NCI-H510A (cell line): ENCODE data around the gene CASZ1.
A peak's percentile ranks its signal among the peaks of the same experiment; 100 is the strongest.

Experiments
- DNase-seq: peaks from one replicate; lab custom pipeline; 2025; lab: John Stamatoyannopoulos, UW

The CASZ1 gene

DNA sequence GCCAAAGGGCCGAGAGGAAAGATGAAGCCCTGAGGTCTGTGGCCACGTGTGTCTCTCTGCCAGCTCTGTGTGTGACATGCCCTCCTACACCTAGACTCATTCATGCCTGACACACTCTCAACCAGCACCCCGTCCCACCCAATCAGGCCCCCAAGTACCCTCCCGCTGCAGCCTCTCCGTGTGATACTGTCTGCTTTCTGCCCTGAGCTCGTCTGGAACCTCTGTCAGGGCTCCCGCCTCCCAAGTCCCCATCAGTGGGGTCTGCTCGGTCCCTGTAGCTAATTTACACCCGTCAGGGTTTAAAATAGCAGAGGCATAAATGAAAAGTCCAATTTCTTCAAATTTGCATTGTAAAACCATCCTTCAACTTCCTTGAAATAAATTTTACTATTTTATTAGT lies 20.7 kb downstream of the CASZ1 start:
- no peak for DNase-seq

DNA sequence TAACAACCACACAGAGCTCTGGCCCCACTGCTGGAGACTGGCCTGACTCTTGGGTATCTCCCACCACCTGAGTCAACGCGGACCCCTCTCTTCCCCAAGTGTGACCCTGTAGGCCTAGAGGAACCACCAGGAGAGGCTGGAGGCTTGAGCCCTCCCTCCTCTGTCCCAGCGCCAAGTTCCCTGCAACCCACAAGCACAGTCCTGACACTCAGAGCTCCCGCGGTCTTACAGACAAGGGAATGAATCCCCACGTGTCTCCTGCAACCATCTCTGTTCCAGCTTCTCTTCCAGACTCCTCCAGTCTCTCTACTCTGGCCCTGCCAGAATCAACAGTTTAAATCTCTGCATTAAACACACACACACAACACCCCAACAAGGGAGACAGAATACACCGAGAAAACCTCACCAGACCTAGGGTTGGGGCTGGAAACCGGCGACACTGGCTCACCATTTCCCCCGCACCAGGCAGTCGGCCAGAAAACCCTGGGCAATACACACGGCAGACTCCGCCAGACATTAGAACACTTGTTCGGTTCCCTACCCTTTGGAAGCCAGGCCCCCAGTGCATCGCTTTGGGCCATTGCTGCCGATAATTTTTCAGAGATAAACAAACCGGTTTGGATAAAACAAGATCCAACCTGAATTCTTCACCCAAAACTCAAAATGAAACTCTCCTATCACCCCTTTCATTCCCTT lies 21.7 kb downstream of the CASZ1 start:
- DNase-seq = no peak

DNA sequence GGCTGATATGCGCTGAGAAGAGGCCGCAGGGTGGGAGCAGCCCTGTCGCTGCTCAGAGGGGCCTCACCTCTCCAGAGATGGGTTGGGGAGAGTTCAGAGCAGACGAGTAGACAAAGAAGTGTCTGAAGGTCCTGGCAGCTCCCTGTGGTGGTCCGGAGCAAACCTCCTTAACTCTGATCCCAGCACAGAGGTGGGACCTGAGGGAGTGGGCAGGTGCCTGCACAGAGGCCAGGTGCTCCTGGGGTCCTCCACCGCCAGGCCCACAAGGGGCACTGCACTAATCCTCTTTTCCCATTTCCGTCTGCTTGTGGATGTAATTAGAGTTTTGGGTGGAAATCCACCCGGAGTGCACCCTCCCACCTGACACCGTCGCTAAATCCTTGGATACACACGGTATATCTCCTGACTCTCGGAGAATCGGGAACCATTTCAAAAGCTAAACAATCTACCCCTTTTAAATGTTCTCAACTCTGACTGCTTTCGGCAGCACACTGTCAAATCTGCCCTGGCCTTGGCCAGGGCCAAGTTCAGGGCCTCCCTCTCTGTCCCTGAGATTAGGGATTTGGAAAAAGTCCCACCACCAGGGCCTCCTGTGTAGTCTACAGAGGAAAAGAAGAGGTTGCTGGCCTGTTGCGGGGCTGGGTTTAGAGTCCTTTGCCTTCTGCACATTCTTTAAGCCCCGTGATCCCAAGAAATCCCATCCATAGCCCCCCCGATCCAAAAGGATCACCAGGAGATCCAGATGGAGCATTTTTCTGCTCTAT lies 22.4 kb downstream of the CASZ1 start:
- DNase-seq = no peak

DNA sequence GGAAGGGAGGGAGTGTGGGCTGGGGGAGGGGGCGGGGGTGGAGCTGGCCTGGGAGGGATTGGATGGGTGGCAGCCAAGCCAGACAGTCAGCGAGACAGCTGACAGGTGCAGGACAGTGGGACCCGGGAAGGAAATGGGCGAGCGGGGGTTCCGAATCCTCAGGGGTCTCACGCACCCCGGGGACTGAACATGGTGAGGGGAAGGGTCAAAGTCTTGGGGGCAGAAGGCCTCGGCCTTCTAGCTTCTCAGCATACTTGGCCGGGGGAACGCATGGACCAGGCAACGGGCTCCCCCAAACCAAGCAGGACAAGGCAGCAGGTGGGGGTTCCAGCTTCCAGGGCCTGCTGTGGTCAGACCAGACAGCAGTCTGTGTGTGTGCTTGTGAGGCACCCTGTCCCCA lies 23.1 kb downstream of the CASZ1 start:
- no peak for DNase-seq

DNA sequence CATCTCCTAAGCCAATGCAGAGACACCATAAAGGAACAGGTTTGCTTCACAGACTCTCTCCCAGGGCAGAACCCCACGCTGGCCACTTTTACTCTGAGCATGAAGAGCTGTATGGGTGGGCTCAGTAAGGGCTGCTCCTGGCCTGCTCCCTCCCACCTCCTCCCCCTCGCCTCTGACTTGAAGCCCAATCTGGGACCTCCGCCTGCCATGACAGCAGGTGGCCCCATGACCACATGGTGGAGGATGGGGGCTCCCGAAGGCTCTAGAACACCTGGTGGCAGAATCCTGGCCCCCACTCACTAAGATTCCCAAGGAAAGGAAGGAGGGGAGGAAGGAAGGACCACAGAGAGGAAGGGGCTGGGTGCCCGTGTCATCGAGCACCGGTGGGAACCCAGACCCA lies 23.7 kb downstream of the CASZ1 start:
- no peak for DNase-seq

DNA sequence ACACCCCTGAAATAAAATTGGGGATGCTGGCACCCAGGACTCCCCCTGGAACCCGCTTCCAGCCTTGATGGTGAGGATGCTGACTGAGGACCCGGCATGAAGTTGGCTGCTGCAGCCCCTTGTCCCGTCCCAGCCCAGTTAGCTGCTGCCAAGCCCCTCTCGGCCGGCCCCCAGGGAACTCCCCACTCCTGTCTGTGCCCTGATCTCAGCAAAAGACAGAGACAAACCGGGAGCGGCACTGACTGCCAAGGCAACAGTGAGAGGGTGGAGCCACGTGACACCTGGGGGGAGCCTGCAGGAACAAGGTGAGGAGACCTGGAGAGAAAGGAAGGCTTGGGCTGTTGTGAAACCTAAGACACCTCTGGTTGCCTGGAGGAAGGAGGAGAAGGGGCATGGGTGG lies 24.7 kb downstream of the CASZ1 start:
- peak; percentile 81 for DNase-seq

DNA sequence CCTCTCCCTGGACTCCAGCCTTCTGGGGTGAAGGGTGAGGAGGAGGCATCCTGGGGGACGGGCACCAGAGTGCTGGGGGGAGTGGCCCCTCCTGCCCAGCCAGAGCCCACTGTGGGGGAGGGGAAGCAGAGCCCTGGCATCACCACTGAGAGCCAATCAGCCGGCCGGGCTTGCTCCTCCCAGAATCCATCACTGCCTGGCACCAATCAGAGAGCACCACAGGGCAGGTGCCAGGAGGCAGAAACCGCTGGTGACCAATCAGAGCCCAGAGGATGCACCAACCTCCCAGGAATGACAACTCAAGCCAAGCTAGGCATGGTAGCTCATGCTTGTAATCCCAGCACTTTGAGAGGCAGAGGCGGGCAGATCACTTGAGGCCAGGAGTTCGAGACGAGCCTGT lies 27.9 kb downstream of the CASZ1 start:
- DNase-seq = peak; percentile 67

DNA sequence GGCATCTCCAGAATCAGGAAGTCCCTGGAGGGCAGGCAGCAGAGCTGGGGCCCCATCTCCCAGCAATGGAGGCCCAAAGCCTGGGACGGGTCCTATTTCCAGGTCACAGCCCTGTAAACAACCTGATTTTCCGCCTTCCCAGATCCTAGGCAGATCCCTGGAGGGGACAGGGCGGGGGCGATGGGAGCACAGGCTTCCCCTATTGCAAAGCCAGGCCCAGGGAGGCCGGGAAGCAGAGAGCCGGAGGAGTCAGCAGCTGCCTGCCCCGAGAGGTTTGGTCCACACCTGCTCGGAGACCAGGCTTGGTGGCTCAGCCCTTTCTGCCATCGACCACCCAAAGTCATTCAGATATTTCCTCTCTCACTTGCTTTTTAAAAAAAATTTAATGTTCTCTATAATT lies 29.2 kb downstream of the CASZ1 start:
- peak; percentile 83 for DNase-seq

DNA sequence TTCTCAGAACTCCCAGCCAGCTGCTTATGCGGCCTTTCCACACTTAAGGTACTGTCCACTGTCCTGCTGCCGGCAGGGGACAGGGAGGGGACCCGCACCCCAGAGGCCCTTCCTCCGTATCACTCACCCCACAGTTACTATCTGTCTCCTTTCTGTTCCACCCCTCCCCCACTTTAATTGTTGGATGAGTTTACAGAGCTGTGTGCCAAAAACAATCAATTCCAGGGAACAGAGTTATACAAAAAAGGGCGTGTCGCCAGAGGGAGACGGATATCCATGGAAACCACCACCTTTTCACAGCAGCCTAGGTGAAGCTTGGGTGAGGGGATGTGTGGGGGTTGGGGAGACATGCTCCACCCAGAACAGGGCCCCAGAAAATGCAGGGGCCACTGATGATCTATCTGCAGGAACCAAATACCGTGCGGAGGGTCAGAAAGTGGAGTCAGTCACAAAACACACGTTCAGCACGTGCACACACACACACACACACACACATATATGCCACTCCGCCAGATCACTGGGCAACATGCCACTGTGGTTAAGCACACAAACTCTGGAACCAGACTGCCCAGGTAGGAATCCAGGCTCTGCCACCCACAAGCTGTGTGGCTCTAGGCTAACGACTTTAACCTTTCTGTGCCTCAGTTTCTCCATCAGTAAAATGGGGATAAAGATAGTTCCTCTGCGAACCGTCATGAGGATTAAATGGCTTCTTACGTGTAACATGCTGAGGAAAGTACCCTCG lies 30.5 kb downstream of the CASZ1 start:
- peak; percentile 96 for DNase-seq

DNA sequence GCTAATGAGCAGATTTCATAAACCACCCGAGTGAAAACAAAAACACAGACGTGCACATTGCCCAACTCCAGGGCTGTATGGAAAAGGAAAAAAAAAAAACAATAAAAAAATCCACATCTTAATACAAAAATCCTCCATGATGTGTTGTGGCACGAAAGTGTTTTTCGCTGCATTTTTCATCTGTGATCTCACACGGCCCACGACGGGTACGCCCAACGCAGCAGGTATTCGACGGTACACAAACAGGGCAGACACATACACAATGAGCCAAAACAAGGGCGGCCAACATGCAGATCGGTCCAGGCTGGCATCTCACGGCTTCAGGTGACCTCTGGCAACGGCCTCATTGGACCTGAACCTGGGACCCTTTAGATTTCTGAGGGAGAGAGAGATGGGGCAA lies 31.1 kb downstream of the CASZ1 start:
- no peak for DNase-seq

DNA sequence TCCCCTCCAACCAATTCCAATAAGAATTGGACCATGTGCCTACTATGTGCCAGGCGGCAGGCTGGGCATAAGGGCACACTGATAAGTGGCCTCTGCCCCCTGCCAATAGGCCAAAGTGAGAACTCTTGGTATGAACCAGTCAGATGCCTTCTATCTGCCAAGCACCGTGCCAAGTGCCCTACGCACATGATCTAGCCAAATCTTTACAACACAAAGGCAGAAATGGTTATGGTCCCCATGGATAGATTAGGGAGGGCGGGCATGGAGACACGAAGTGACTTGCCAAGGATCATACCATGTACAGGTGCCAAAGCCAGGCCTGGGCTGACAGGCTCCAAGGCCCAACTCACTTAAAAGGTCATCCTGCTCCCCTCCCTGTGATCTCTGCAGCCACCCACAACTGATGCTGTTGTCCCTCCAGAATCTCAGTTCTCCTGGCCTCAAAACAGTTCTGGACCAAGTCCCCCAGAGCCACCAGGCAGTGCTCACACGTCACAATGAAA lies 32.1 kb downstream of the CASZ1 start:
- no peak for DNase-seq

DNA sequence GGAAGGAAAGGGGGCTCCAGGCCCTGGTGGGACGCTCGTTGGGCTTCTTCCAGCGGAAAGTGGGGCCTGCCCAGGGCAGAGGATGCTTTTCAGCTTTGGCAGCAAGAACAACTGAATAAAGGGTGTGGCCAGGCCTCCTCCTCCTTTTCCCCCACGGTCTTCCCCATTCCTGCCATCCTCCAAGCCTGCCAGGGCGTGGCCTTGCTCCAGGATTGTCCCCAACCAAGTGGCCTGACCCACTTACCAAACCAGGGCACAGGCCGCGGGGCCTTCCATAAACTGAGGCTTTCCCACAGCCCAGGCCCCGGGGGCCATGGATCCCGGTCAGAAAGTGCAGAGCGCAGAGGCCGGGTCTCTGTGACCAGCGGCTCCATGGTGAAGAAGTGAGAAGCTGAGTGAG lies 33.6 kb downstream of the CASZ1 start:
- DNase-seq = no peak

DNA sequence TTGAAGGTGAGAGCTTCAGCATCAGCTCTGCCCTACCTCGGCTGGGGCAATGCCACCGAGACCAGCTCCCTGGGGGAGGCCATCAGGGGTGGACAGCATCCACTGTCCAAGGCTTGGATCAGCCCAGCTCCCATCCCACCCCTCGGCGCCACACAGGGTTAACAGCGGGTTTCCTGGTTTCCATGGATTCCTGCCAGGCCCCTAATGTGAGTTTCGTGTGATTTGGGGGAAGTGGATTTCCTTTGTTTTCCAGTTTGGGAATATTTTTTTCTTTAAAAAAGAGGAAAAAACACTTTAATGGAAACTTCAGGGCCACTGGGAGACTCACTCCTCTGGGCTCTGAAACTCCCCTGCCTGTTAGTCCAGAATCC lies 34.3 kb downstream of the CASZ1 start:
- no peak for DNase-seq

DNA sequence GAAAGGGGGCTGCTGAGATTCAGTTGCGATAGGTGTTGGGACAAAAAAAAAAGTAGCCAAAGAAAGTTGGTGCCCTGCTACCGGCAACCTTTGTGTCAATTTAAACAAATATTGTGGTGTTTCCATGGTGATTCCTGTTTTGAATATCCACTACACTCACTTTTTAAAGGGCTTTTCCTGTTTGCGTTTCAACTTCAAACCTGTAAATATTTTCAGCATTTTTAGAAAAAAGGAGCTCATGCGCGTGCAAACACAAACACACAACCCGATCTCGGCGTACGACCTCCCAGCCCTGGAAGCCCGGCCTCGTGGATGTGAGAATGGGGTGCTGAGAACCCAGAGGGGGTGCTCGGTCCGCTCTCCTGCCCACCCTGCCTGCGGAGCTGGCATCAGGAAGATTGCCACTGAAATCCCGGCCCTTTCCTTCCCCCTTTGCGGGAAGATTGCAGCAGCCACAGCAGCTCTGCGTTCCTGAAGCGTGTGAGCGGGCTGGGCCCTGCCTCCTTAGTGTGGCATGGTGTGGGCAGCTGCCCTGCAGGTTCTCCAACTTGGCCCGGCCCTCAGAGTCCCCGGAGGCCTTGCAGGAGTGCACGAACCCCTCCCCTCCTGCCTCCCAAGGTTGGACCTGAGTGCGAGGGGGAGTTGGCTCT lies 34.8 kb downstream of the CASZ1 start:
- peak; percentile 36 for DNase-seq

DNA sequence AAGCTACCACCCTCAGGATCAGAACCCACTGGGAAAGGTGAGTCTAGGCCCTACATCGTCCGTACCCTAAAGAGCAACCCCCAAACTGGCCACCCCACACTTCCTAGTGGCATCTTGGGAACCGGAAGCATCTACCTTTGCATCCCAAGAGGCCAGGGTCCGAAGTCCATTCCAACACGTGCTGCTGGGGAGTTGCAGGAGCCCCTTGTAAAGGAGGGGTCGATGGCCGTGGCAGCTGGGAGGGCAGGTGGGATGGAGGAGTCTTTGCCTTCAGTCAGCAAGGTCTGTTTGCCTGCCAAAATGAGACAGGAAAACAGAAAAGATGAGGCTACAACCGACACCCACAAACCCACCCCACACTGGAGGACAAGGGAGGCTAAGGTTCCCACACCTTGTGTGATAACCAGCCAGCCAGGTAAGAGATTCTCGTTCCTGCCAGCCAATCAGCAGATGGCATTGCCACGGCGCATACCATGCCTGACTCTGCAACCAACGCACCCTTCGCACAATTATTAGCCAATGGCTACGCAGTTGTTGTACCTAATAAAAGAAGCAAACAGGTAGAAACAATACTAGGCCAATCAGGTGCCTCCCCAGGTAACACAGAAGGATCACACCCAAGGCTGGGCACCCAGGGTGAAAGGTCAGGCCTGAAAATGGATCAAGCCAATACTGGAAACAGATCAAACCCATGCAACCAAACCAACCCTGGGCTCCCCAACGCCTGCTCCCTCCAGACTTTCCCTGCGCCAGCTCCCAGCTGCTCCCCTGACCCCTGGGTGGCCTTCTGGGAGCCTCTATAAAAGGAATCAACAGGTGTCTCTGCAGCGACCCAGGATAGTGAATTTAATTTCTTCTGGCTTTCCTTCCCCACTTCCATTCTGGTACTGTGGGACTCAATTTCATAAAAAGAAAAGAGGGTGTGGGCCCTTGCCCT lies 35.6 kb downstream of the CASZ1 start:
- DNase-seq = no peak

DNA sequence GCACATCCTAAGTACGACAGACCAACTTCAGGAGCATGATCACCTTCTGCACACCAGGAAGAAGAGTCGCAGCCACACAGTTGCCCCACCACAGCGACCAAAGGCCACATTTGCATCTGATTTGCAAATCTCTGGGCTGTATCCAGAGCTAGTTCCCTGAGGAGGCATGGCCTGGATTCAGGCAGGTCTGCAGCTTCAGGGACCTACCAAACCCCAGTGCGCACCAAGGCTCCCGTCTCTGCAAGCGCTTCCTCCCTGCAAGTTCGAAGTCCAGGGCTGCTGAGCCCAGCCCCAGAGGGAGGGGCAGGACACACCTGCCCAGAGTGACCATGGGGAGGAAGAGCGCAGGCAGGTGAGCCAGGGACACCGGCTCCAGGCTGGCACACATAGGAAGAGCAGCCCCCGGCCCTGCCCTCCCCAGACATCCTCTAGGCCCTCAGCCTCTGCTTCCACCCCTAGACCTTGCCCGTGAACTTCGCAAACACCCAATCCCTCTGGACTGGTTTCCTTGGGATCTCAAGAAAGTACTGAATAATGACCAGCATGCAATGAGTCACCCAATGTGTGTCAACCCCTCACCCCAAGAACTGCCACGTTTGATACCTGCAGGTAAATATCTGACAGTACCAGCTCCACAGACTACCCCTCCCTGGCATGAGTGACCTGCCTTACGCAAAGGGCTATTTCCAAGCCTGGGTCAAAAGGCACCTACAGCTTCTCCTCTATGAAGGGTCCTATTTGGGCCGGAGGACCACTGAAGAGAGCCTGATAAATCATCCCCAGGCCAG lies 36.8 kb downstream of the CASZ1 start:
- DNase-seq = no peak

DNA sequence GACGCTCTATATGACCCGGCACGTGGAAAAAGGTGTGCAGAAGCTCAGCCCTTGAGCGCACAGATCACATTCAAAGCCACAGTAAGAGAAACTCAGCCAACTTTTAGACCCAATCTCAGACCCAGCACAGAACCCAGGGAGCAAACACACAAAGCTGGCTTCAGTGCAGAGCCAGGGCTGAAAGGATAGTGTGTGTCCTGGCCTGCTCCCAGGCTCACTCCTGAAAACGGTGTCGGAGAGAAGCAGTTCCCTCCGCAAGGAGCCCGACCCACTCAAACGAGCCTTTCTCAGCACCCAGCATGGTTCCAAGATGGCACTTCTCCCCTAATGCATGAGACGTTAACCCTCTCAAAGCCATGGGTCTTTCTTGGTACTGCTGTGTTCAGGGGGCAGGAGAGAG lies 39.6 kb downstream of the CASZ1 start:
- DNase-seq = no peak

DNA sequence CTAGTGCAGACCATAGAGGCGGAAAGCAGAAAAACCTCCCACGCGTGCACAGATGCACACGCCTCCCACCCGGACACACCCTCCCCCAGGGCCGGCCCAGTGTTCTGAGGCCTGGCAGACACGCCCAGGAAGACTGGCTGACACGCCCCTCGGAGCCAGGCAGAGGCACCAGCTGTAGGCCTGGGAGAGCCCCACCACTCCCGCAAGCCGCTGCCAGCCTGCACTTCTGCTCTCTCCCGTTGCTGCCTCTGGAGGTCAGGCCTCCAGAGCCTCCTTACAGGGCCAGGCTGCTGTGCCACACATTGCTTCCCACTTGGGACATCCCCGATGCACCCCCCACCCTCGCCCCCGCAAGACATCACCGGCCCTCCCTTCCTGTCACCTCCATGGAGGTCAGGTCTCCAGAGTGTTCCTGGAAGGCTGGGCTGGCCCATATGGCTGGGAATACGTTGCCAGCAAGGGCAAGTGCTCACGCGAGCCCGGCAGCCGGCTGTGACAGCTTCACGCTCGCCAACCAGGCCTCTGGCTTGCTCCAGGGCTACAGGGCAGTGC lies 40.4 kb downstream of the CASZ1 start:
- DNase-seq = peak; percentile 95

DNA sequence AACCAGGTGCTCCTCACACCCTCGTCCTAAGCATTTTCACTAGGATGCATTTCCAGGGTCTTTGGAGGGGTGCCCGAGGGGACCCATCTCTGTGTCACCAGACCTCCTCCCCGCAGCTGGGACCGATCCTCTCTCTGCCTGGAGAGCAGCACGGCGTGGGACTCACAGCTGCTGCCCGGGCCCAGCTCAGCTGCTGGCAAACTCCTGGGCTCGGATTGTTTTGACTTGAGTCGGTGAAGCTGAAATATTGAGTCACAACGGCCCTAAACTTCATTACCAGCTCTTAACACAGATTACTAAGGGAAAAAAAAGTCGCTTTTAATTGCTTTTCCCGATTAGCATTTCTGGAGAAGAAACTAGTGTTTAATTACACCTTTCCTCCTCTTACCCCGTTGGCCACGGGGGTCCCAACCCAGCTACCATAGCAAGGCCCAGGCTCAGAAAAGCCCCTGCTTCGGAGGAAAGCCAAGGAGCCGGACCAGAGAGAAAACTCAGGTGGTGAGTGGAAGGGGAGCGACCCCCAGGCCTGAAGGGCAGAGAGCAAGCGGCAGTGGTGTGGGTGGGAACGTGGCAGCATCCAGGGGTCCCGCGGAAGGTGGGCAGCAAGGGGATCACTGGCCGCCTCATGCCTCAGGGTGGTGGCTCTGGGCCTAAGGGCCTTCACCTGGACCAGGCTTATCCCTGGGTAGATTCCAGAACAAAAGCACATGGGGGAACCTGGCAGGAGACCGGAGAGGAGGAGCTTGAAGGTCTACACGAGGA lies 41.7 kb downstream of the CASZ1 start:
- DNase-seq = no peak
